SK-N-SH treated with all-trans-retinoic acid at 6 μM for 48 hours (cell line): ENCODE data around the gene ZBTB11.
"Not testable (repeated sequence)": the region's sequence is repeated elsewhere in the genome, so short reads cannot be mapped to it uniquely, and the experiment has no call there.

Experiments
- ATAC-seq: fragments of 200-7000 bp; cut with Tn5 transposase; 3 replicates; pipeline ENCODE4 v1.9.1; 2020; ENCODE audit warnings: mild to moderate bottlenecking, moderate library complexity
- ARNTL ChIP-seq: fragments of 450-650 bp; formaldehyde crosslinking; IDR thresholded peaks from 2 replicates; pipeline ENCODE4 v1.5.0; 2020; ENCODE audit warnings: low read depth, mild to moderate bottlenecking, moderate library complexity, borderline replicate concordance
- BACH2 ChIP-seq: fragments of 250-450 bp; sonication (Bioruptor Pico); IDR thresholded peaks from 2 replicates; pipeline ENCODE4 v1.9.0; 2021; ENCODE audit warnings: mild to moderate bottlenecking, borderline replicate concordance
- CREB5 ChIP-seq: fragments of 250-450 bp; sonication (Bioruptor Pico); IDR thresholded peaks from 2 replicates; pipeline ENCODE4 v1.5.1; 2020; ENCODE audit warnings: low read depth, mild to moderate bottlenecking, moderate library complexity
- CSDC2 ChIP-seq: fragments of 250-450 bp; sonication (Bioruptor Pico); IDR thresholded peaks from 2 replicates; pipeline ENCODE4 v1.5.0; 2020; ENCODE audit warnings: mild to moderate bottlenecking, moderate library complexity
- ESRRG ChIP-seq: fragments of 250-450 bp; sonication (Bioruptor Pico); IDR thresholded peaks from 2 replicates; pipeline ENCODE4 v1.6.1; 2021; ENCODE audit warnings: mild to moderate bottlenecking
- GLIS3 ChIP-seq: fragments of 250-450 bp; sonication (Bioruptor Pico); IDR thresholded peaks from 2 replicates; pipeline ENCODE4 v1.5.0; 2020; ENCODE audit warnings: mild to moderate bottlenecking, moderate library complexity
- OSR1 ChIP-seq: fragments of 250-450 bp; sonication (Bioruptor Pico); IDR thresholded peaks from 2 replicates; pipeline ENCODE4 v1.8.0; 2022; ENCODE audit warnings: moderate library complexity, mild to moderate bottlenecking, inconsistent platforms
- PATZ1 ChIP-seq: fragments of 250-450 bp; sonication (Bioruptor Pico); IDR thresholded peaks from 2 replicates; pipeline ENCODE4 v1.8.0; 2020; ENCODE audit warnings: mild to moderate bottlenecking, moderate library complexity, borderline replicate concordance
- PPARA ChIP-seq: fragments of 250-450 bp; sonication (Bioruptor Pico); IDR thresholded peaks from 2 replicates; pipeline ENCODE4 v1.5.0; 2020; ENCODE audit warnings: mild to moderate bottlenecking, borderline replicate concordance
- TSHZ2 ChIP-seq: fragments of 250-450 bp; sonication (Bioruptor Pico); IDR thresholded peaks from 2 replicates; pipeline ENCODE4 v1.5.0; 2020; ENCODE audit warnings: mild to moderate bottlenecking, moderate library complexity
- ZC3H10 ChIP-seq: fragments of 250-450 bp; sonication (Bioruptor Pico); IDR thresholded peaks from 2 replicates; pipeline ENCODE4 v1.5.1; 2021; ENCODE audit warnings: mild to moderate bottlenecking, moderate library complexity
- ZFP3 ChIP-seq: fragments of 250-450 bp; sonication (Bioruptor Pico); IDR thresholded peaks from 2 replicates; pipeline ENCODE4 v1.5.0; 2020; ENCODE audit warnings: mild to moderate bottlenecking, moderate library complexity
- ZFP30 ChIP-seq: fragments of 450-650 bp; formaldehyde crosslinking; IDR thresholded peaks from 2 replicates; pipeline ENCODE4 v1.5.0; 2022; ENCODE audit warnings: mild to moderate bottlenecking, moderate library complexity
- ZNF565 ChIP-seq: fragments of 450-650 bp; formaldehyde crosslinking; conservative IDR thresholded peaks from 2 replicates; pipeline ENCODE4 v1.5.0; 2020; ENCODE audit warnings: low read depth, mild to moderate bottlenecking, moderate library complexity
- ZNF8 ChIP-seq: fragments of 450-650 bp; formaldehyde crosslinking; IDR thresholded peaks from 2 replicates; pipeline ENCODE4 v1.5.0; 2020; ENCODE audit warnings: mild to moderate bottlenecking, moderate library complexity

ZBTB11 gene

GRCh38 chr3:101701696-101702634 lies 25.0 kb upstream of the ZBTB11 start:
- no peak for ATAC-seq
- TF ChIP-seq ZNF565 (CRISPR knock-in tag) (no peak), OSR1 (CRISPR knock-in tag) (no peak), TSHZ2 (CRISPR knock-in tag) (no peak)

- TF ChIP-seq ZFP30 (CRISPR knock-in tag) (no peak), ESRRG (CRISPR knock-in tag) (no peak), CSDC2 (CRISPR knock-in tag) (no peak), ZNF8 (no peak), ZC3H10 (CRISPR knock-in tag) (no peak), ARNTL (no peak), PATZ1 (CRISPR knock-in tag) (no peak), CREB5 (CRISPR knock-in tag) (no peak), PPARA (no peak)
- peak; percentile 53; the same call in 2 of the 3 replicates for ATAC-seq
These were observed 18.9 kb upstream of the ZBTB11 start for GRCh38 chr3:101695779-101696372.

GRCh38 chr3:101694836-101695235 lies 17.9 kb upstream of the ZBTB11 start:
- not testable (repeated sequence) for ATAC-seq

GRCh38 chr3:101693540-101693939 lies 16.6 kb upstream of the ZBTB11 start:
- peak; percentile 87 for ATAC-seq

GRCh38 chr3:101691685-101692671 lies 15.0 kb upstream of the ZBTB11 start:
- ATAC-seq: not testable (repeated sequence)

GRCh38 chr3:101690972-101691371 lies 14.0 kb upstream of the ZBTB11 start:
- ATAC-seq: no peak
- no peak for TF ChIP-seq ZC3H10 (CRISPR knock-in tag)
- no peak for TF ChIP-seq ZFP30 (CRISPR knock-in tag)
- no peak for TF ChIP-seq GLIS3 (CRISPR knock-in tag)
- TF ChIP-seq BACH2 (CRISPR knock-in tag): no peak
- TF ChIP-seq PATZ1 (CRISPR knock-in tag): no peak
- TF ChIP-seq PPARA: no peak
- no peak for TF ChIP-seq ZFP3 (CRISPR knock-in tag)
- TF ChIP-seq, all 23 proteins: peak for 0
